Uterus (tissue), 4 donors: Measurements from ENCODE around the gene GPR78. TPM values are rescaled to one million over a fixed set of nuclear protein-coding genes. Genes with fewer than 3 reads are reported as not detected.

Source experiments
- DNase-seq, 2 donors: peaks; one replicate each; pipeline ENCODE4 v3.0.0-alpha.2; 2019 to 2020
- H3K27ac ChIP-seq, 2 donors: fragments of 200-600 bp; sonication (generic); 1 replicate in 1 of 2; 2 replicates in 1 of 2; pipeline ENCODE4 v1.5.1; 2016 to 2018
- H3K27me3 ChIP-seq, 2 donors: fragments of 200-600 bp; sonication (generic); one replicate each; pipeline ENCODE4 v1.5.1; 2018 to 2019; ENCODE audit warnings: control low read depth in 1 of 2
- H3K36me3 ChIP-seq, 2 donors: fragments of 200-600 bp; sonication (generic); one replicate each; pipeline ENCODE4 v1.5.1; 2019; ENCODE audit warnings: control low read depth in 1 of 2
- H3K4me1 ChIP-seq, 2 donors: fragments of 200-600 bp; sonication (generic); one replicate each; pipeline ENCODE4 v1.5.1; 2018 to 2019; ENCODE audit warnings: control low read depth in 1 of 2
- H3K4me3 ChIP-seq, 2 donors: fragments of 200-600 bp; sonication (generic); 1 replicate in 1 of 2; 2 replicates in 1 of 2; pipeline ENCODE4 v1.5.1; 2018 to 2019; ENCODE audit warnings: mild to moderate bottlenecking in 1 of 2
- H3K9me3 ChIP-seq, 2 donors: fragments of 200-600 bp; sonication (generic); one replicate each; pipeline ENCODE4 v1.5.1; 2019; ENCODE audit warnings: control low read depth in 1 of 2
- CTCF ChIP-seq, 4 experiments: fragments of 200-600 bp in 2 of 4; fragments of 450-650 bp in 2 of 4; sonication (generic) in 2 of 4; IDR thresholded peaks; one replicate each; pipeline ENCODE4 v1.5.1; 2016 to 2019; ENCODE audit warnings: antibody characterized with exemption in 4 of 4, mild to moderate bottlenecking in 2 of 4, moderate library complexity in 1 of 4
- POLR2A ChIP-seq, 2 donors: fragments of 450-650 bp; IDR thresholded peaks; one replicate each; pipeline ENCODE4 v1.6.1; 2016; ENCODE audit warnings: antibody characterized with exemption in 2 of 2, mild to moderate bottlenecking in 1 of 2, moderate library complexity in 1 of 2
- intact Hi-C: fragments of 100-400 bp; cut with DNase I; formaldehyde crosslinking; loops from one replicate; pipeline ENCODE4 v1.15.1; 2023; ENCODE audit warnings: low total_unique reads
- total RNA-seq, 4 donors: library from RNA; depleted of rRNA in 3 of 4; stranded (reverse); fragments of >200 nt in 3 of 4; gene quantifications; one replicate each; pipeline versions ENCODE4 v1.1.0 to v1.2.4, GENCODE V29; 2014 to 2023
- donor health status: DM: yes; HTN: yes; CAD: no.

Gene GPR78
- total RNA-seq, 4 donors from 2014 or later, result 0.43 to 2.1 TPM; not detected in 2

- no peak overlapping the region for H3K27ac ChIP-seq
- intact Hi-C loops, result no loop called here
- no peaks in the 10 kb centered on the region for H3K9me3 ChIP-seq
- TF ChIP-seq POLR2A (IDR thresholded peaks at IDR 0.05) (no peak), CTCF (IDR thresholded peaks at IDR 0.05) (no peak)
- no peak overlapping the region for H3K4me3 ChIP-seq
- H3K4me1 ChIP-seq, result no peaks in the 10 kb centered on the region
- DNase-seq, result no peak
- no peaks in the 10 kb centered on the region for H3K36me3 ChIP-seq
- H3K27me3 ChIP-seq, result no peaks in the 10 kb centered on the region
Observed at GRCh38 chr4:8585721-8586212, 5.6 kb downstream of the GPR78 start.

GRCh38 chr4:8586246-8586645, 6.1 kb downstream of the GPR78 start:
- no peak for DNase-seq
- Histone ChIP-seq H3K36me3 (no peaks in the 10 kb centered on the region), H3K4me1 (no peaks in the 10 kb centered on the region), H3K4me3 (no peak overlapping the region), H3K27me3 (no peaks in the 10 kb centered on the region), H3K9me3 (no peaks in the 10 kb centered on the region), H3K27ac (no peak overlapping the region)
- TF ChIP-seq POLR2A (IDR thresholded peaks at IDR 0.05) (no peak), CTCF (IDR thresholded peaks at IDR 0.05) (no peak)
- intact Hi-C loops, result no loop called here

DNA sequence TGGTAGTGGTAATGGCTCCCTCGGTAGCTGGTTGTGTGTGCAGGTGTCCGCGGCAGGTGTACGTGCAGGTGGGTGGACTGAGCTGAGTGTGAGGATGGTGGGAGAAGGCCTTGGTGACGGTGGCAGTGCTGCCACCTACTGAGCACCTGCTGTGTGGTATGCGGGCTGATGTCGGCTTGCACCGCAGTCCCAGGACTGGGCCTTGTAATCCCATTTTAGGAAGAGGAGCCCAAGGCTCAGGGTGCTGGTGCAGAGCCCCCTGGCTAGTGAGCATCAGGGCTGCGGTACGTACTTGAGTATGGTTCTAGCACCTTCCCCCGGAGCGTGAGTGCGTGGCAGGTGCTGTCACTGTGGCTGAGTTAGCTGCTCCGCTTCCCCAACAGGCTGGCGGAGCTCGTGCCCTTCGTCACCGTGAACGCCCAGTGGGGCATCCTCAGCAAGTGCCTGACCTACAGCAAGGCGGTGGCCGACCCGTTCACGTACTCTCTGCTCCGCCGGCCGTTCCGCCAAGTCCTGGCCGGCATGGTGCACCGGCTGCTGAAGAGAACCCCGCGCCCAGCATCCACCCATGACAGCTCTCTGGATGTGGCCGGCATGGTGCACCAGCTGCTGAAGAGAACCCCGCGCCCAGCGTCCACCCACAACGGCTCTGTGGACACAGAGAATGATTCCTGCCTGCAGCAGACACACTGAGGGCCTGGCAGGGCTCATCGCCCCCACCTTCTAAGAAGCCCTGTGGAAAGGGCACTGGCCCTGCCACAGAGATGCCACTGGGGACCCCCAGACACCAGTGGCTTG, 6.7 kb downstream of the GPR78 start:
- no peak overlapping the region for H3K27ac ChIP-seq
- H3K36me3 ChIP-seq, result no peaks in the 10 kb centered on the region
- no peaks in the 10 kb centered on the region for H3K9me3 ChIP-seq
- peak in 1 of 2 donors; percentile 3 for DNase-seq
- H3K4me3 ChIP-seq, result no peak overlapping the region
- no peaks in the 10 kb centered on the region for H3K27me3 ChIP-seq
- no peaks in the 10 kb centered on the region for H3K4me1 ChIP-seq
- TF ChIP-seq CTCF (IDR thresholded peaks at IDR 0.05), result no peak
- no peak for TF ChIP-seq POLR2A (IDR thresholded peaks at IDR 0.05)
- intact Hi-C loops, result no loop called here

- intact Hi-C loops, result no loop called here
- no peak for TF ChIP-seq POLR2A (IDR thresholded peaks at IDR 0.05)
- no peak for TF ChIP-seq CTCF (IDR thresholded peaks at IDR 0.05)
- Histone ChIP-seq H3K36me3 (no peaks in the 10 kb centered on the region), H3K4me3 (no peak overlapping the region), H3K27me3 (no peaks in the 10 kb centered on the region), H3K27ac (no peak overlapping the region), H3K4me1 (peaks cover 0 to 4% of the 10 kb centered on the region in 2 donors), H3K9me3 (no peaks in the 10 kb centered on the region)
- peak in 1 of 2 donors; percentile 9 for DNase-seq
Observed at GRCh38 chr4:8587469-8588195, 7.4 kb downstream of the GPR78 start.

- Histone ChIP-seq H3K27ac (no peak overlapping the region), H3K4me1 (peaks cover 0 to 9% of the 10 kb centered on the region in 2 donors), H3K36me3 (no peaks in the 10 kb centered on the region), H3K4me3 (no peak overlapping the region), H3K9me3 (no peaks in the 10 kb centered on the region), H3K27me3 (no peaks in the 10 kb centered on the region)
- DNase-seq, result peak in 1 of 2 donors; percentile 1
- intact Hi-C loops, result no loop called here
- no peak for TF ChIP-seq POLR2A (IDR thresholded peaks at IDR 0.05)
- no peak for TF ChIP-seq CTCF (IDR thresholded peaks at IDR 0.05)
Observed at GRCh38 chr4:8588196-8588470, 7.9 kb downstream of the GPR78 start.
